GM23338 (cell line): ENCODE measurements around the gene ENTPD6. TPM values are rescaled to one million over a fixed set of nuclear protein-coding genes. Genes with fewer than 3 reads are reported as not detected.

Source experiments
- ATAC-seq: fragments of 200-7000 bp; cut with Tn5 transposase; 3 replicates; pipeline ENCODE4 v1.9.1; 2020
- DNase-seq: peaks from one replicate; pipeline ENCODE4 v3.0.0-alpha.2; 2015; ENCODE audit warnings: low spot score
- H2AFZ ChIP-seq: fragments of 200-600 bp; sonication (generic); 2 replicates; pipeline ENCODE4 v1.8.0; 2016; ENCODE audit warnings: antibody characterized with exemption, mild to moderate bottlenecking, moderate library complexity
- H3F3A ChIP-seq: fragments of 200-600 bp; sonication (generic); replicated peaks from 2 replicates; pipeline ENCODE4 v1.8.0; 2017; ENCODE audit warnings: antibody characterized with exemption, mixed run types, low read depth
- H3K27ac ChIP-seq: fragments of 200-600 bp; sonication (generic); 2 replicates; pipeline ENCODE4 v1.6.1; 2016; ENCODE audit warnings: low read depth
- H3K27me3 ChIP-seq: fragments of 200-600 bp; sonication (generic); 2 replicates; pipeline ENCODE4 v1.8.0; 2016; ENCODE audit warnings: mild to moderate bottlenecking, mixed run types, moderate library complexity; ENCODE audit not compliant: insufficient read depth
- H3K36me3 ChIP-seq: fragments of 200-600 bp; sonication (generic); 2 replicates; pipeline ENCODE4 v1.8.0; 2016; ENCODE audit warnings: mild to moderate bottlenecking; ENCODE audit not compliant: insufficient read depth
- H3K4me1 ChIP-seq: fragments of 200-600 bp; sonication (generic); 2 replicates; pipeline ENCODE4 v1.8.0; 2016; ENCODE audit warnings: mild to moderate bottlenecking, moderate library complexity; ENCODE audit not compliant: insufficient read depth
- H3K4me2 ChIP-seq: fragments of 200-600 bp; sonication (generic); 2 replicates; pipeline ENCODE4 v1.7.1; 2017; ENCODE audit warnings: mixed run types
- H3K4me3 ChIP-seq: fragments of 200-600 bp; sonication (generic); 2 replicates; pipeline ENCODE4 v1.6.1; 2016; ENCODE audit warnings: mixed run types
- H3K79me2 ChIP-seq: fragments of 200-600 bp; sonication (generic); replicated peaks from 2 replicates; pipeline ENCODE4 v1.8.0; 2017; ENCODE audit warnings: mild to moderate bottlenecking; ENCODE audit not compliant: insufficient read depth
- H3K9me2 ChIP-seq: fragments of 200-600 bp; sonication (generic); 2 replicates; pipeline ENCODE4 v1.8.0; 2017; ENCODE audit not compliant: insufficient read depth
- H4K20me1 ChIP-seq: fragments of 200-600 bp; sonication (generic); replicated peaks from 2 replicates; pipeline ENCODE4 v1.8.0; 2017; ENCODE audit warnings: mild to moderate bottlenecking; ENCODE audit not compliant: insufficient read depth
- H3K27ac Mint-ChIP-seq: 2 replicates; pipeline ENCODE4 v1.8.0; 2020; ENCODE audit warnings: inconsistent platforms, mild to moderate bottlenecking, moderate library complexity, mixed read lengths
- H3K27me3 Mint-ChIP-seq: 3 replicates; pipeline ENCODE4 v1.8.0; 2022; ENCODE audit warnings: low read depth, mild to moderate bottlenecking, moderate library complexity, mixed read lengths, inconsistent platforms; ENCODE audit not compliant: insufficient read depth, poor library complexity
- H3K36me3 Mint-ChIP-seq: 3 replicates; pipeline ENCODE4 v1.8.0; 2021; ENCODE audit warnings: low read depth, mild to moderate bottlenecking, inconsistent platforms, moderate library complexity, mixed read lengths
- H3K4me1 Mint-ChIP-seq: 3 replicates; pipeline ENCODE4 v1.8.0; 2020; ENCODE audit warnings: mild to moderate bottlenecking, inconsistent platforms, mixed read lengths
- H3K4me3 Mint-ChIP-seq: 3 replicates; pipeline ENCODE4 v1.8.0; 2021; ENCODE audit warnings: moderate library complexity, mild to moderate bottlenecking, inconsistent platforms, mixed read lengths
- H3K9me3 Mint-ChIP-seq: 3 replicates; pipeline ENCODE4 v1.8.0; 2020; ENCODE audit warnings: moderate library complexity, mild to moderate bottlenecking, inconsistent platforms, mixed read lengths
- CREB1 ChIP-seq: fragments of 250-450 bp; sonication (Bioruptor Pico); IDR thresholded peaks from 2 replicates; pipeline ENCODE4 v1.5.0; 2020; ENCODE audit warnings: low read depth, mild to moderate bottlenecking, moderate library complexity
- CTCF ChIP-seq, 2 experiments: fragments of 200-600 bp in 1 of 2; sonication (generic) in 1 of 2; conservative IDR thresholded peaks; 2 replicates each; pipeline versions ENCODE4 v1.5.1 to v1.6.1; 2016 to 2017; ENCODE audit warnings: antibody characterized with exemption in 2 of 2, low read depth in 2 of 2, mild to moderate bottlenecking in 2 of 2, moderate library complexity in 1 of 2
- ETS1 ChIP-seq: IDR thresholded peaks from 2 replicates; pipeline ENCODE4 v1.6.1; 2016; ENCODE audit warnings: antibody characterized with exemption
- EZH2 ChIP-seq: fragments of 200-600 bp; sonication (generic); IDR thresholded peaks from one replicate; pipeline ENCODE4 v1.8.0; 2017; ENCODE audit warnings: antibody characterized with exemption, mild to moderate bottlenecking, low read depth; ENCODE audit not compliant: unreplicated experiment
- EZH2phosphoT487 ChIP-seq: fragments of 200-600 bp; sonication (generic); IDR thresholded peaks from one replicate; pipeline ENCODE4 v1.8.1; 2018; ENCODE audit warnings: antibody characterized with exemption; ENCODE audit not compliant: unreplicated experiment
- JUNB ChIP-seq: IDR thresholded peaks from one replicate; pipeline ENCODE4 v1.6.1; 2016; ENCODE audit warnings: antibody characterized with exemption; ENCODE audit not compliant: unreplicated experiment
- NANOG ChIP-seq: IDR thresholded peaks from 2 replicates; pipeline ENCODE4 v1.6.1; 2016; ENCODE audit warnings: antibody characterized with exemption, borderline replicate concordance
- POLR2AphosphoS5 ChIP-seq: IDR thresholded peaks from 2 replicates; pipeline ENCODE4 v1.6.1; 2016; ENCODE audit warnings: antibody characterized with exemption, low read depth
- STAT1 ChIP-seq: IDR thresholded peaks from one replicate; pipeline ENCODE4 v1.6.1; 2016; ENCODE audit warnings: antibody characterized with exemption; ENCODE audit not compliant: unreplicated experiment
- ZNF114 ChIP-seq: fragments of 250-450 bp; sonication (Bioruptor Pico); IDR thresholded peaks from 2 replicates; pipeline ENCODE4 v1.5.0; 2020; ENCODE audit warnings: mild to moderate bottlenecking, moderate library complexity
- ZNF331 ChIP-seq: fragments of 250-450 bp; sonication (Bioruptor Pico); IDR thresholded peaks from 2 replicates; pipeline ENCODE4 v1.5.0; 2020; ENCODE audit warnings: low read depth, mild to moderate bottlenecking, moderate library complexity
- ZNF462 ChIP-seq: fragments of 250-450 bp; sonication (Bioruptor Pico); IDR thresholded peaks from 2 replicates; pipeline ENCODE4 v1.5.0; 2020; ENCODE audit warnings: mild to moderate bottlenecking, moderate library complexity
- polyA plus RNA-seq: library from polyadenylated mRNA; unstranded; fragments of >200 nt; fragmentation: Nextera tagmentation; extraction: Ambion mirVana; gene quantifications from 2 replicates; pipeline ENCODE4 v1.2.1, GENCODE V29; 2016
- total RNA-seq: library from RNA; depleted of rRNA; stranded (reverse); fragments of >200 nt; shearing (Covaris generic); gene quantifications from 2 replicates; pipeline ENCODE4 v1.2.3, GENCODE V29; 2014

Gene ENTPD6
- total and polyA plus RNA-seq, 2 experiments from 2014 or later: 19.3 to 45.9 TPM

DNA sequence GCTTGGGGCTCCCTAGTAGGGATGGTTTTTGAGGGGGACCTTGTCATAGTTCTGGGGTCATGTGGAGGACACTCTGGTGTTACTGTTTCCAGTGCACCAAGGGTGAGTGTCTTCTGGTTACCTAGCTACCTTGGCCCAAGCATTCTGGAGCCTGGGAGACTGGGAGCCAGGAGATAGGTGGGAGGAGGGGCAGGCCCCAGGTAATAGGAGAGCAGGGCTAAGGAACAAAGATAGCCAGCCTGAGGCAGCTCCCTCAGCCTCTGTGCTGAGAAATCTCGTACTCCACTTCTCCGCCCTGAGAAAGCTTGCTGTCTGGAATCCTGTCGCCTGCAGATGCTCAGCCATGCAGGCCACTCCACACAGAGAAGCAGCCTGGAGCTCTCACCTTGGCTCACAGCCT is 8.3 kb upstream of the ENTPD6 start:
- DNase-seq (no peak), ATAC-seq (no peak)
- Histone ChIP-seq H4K20me1 (no peaks in the 10 kb centered on the region), H3K27me3 (no peaks in the 10 kb centered on the region), H3K79me2 (no peaks in the 10 kb centered on the region), H3K36me3 (no peaks in the 10 kb centered on the region), H3K4me1 (no peaks in the 10 kb centered on the region), H3K4me2 (no peak overlapping the region), H3K4me3 (no peak overlapping the region), H3K9me2 (no peaks in the 10 kb centered on the region), H3K27ac (no peak overlapping the region), H2AFZ (no peak overlapping the region), H3F3A (no peaks in the 10 kb centered on the region)
- peaks cover 8% of the 10 kb centered on the region for H3K27me3 Mint-ChIP-seq
- no peak overlapping the region for H3K27ac Mint-ChIP-seq
- no peaks in the 10 kb centered on the region for H3K4me1 Mint-ChIP-seq
- peaks cover 47% of the 10 kb centered on the region for H3K9me3 Mint-ChIP-seq
- H3K4me3 Mint-ChIP-seq: no peak overlapping the region
- no peak for TF ChIP-seq CREB1 (CRISPR knock-in tag)
- no peak for TF ChIP-seq NANOG
- TF ChIP-seq ETS1: no peak
- no peak for TF ChIP-seq ZNF331 (CRISPR knock-in tag)
- no peak for TF ChIP-seq ZNF114 (CRISPR knock-in tag)
- no peak for TF ChIP-seq JUNB
- peaks cover 7% of the 10 kb centered on the region for H3K36me3 Mint-ChIP-seq

DNA sequence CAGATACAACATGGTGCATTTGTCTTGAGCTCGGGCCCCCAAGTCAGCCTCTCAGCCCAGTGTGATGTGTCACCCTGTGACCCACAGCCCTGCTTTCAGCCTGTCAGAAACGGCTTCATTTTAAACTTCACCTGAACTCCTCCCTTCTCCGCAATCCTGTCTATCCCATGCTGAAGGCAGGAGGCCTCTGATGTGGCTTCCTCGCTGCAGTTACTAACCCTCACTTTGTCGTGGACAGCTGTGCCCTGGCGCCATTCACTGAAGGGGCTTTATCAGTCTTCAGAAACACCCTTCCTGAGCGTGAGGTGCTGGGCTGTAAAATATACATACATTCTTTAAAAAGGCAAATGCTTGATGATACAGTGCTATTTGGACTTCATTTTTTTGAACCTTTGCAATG is 7.9 kb upstream of the ENTPD6 start:
- Histone ChIP-seq H3K79me2 (no peaks in the 10 kb centered on the region), H2AFZ (no peak overlapping the region), H3K9me2 (no peaks in the 10 kb centered on the region), H3K4me3 (no peak overlapping the region), H3K27ac (no peak overlapping the region), H3K4me2 (no peak overlapping the region), H3K36me3 (no peaks in the 10 kb centered on the region), H4K20me1 (no peaks in the 10 kb centered on the region), H3K4me1 (no peaks in the 10 kb centered on the region), H3K27me3 (no peaks in the 10 kb centered on the region), H3F3A (no peaks in the 10 kb centered on the region)
- peaks cover 43% of the 10 kb centered on the region for H3K9me3 Mint-ChIP-seq
- H3K27ac Mint-ChIP-seq: no peak overlapping the region
- no peaks in the 10 kb centered on the region for H3K4me1 Mint-ChIP-seq
- no peak overlapping the region for H3K4me3 Mint-ChIP-seq
- peaks cover 8% of the 10 kb centered on the region for H3K27me3 Mint-ChIP-seq
- DNase-seq (no peak), ATAC-seq (no peak)
- H3K36me3 Mint-ChIP-seq: peaks cover 7% of the 10 kb centered on the region
- TF ChIP-seq ZNF462 (CRISPR knock-in tag) (no peak), POLR2AphosphoS5 (no peak), ZNF114 (CRISPR knock-in tag) (no peak), CTCF (conservative IDR thresholded peaks at IDR 0.05; ENCODE audit: low read depth in 2 of 2) (no peak), ZNF331 (CRISPR knock-in tag) (no peak), STAT1 (no peak), CREB1 (CRISPR knock-in tag) (no peak), EZH2phosphoT487 (no peak), EZH2 (no peak)
